ENCODE results near the gene ATRNL1.

ATRNL1 gene

DNA sequence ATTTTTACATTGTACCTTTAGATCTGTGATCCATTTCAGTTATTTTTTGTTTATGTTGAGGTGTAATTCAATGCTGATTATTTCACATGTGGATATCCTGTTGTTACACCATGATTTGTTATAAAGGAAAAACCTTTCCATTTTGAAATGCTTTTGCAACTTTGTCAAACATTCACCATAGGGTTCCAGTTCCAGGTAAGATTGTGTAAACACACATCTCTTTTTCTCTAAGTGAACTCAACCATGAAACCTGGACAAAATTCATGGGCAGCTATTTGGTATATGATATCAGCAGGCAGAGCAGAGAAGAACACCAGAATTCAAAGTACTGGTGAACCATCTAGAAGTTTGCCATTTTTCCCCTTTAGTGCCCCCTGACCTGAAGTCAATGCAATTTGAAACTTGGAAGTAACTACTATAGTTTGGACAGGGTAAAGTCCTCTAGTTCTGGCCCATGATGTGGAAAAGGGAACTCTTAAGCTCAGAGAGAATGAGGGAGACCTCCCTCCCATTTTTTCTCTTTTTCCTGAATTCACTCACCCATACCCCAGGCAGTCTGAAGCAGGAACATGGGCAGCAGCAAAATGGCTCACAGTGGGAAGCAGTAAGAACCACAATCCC, 446.1 kb downstream of the ATRNL1 start:
- Histone ChIP-seq H4K20me1 (ENCODE audit: insufficient read depth, low read length) (no peaks in the 10 kb centered on the region), H3K9me3 (ENCODE audit: insufficient read depth, low read length) (no peaks in the 10 kb centered on the region), H3K4me3 (ENCODE audit: low read length) (no peak overlapping the region), H3K36me3 (replicated peaks; ENCODE audit: low read depth, low read length) (no peaks in the 10 kb centered on the region), H3K79me2 (ENCODE audit: low read length) (no peaks in the 10 kb centered on the region), H3K27me3 (ENCODE audit: low read depth, low read length) (no peaks in the 10 kb centered on the region), H3K4me1 (ENCODE audit: low read length) (no peaks in the 10 kb centered on the region), H3K4me2 (ENCODE audit: low read length) (no peak overlapping the region), H3K27ac (ENCODE audit: low read length) (no peak overlapping the region), H3K9ac (ENCODE audit: low read length) (no peak overlapping the region), H2AFZ (ENCODE audit: low read depth, low read length) (no peak overlapping the region)
- TF ChIP-seq, protein P1, sequence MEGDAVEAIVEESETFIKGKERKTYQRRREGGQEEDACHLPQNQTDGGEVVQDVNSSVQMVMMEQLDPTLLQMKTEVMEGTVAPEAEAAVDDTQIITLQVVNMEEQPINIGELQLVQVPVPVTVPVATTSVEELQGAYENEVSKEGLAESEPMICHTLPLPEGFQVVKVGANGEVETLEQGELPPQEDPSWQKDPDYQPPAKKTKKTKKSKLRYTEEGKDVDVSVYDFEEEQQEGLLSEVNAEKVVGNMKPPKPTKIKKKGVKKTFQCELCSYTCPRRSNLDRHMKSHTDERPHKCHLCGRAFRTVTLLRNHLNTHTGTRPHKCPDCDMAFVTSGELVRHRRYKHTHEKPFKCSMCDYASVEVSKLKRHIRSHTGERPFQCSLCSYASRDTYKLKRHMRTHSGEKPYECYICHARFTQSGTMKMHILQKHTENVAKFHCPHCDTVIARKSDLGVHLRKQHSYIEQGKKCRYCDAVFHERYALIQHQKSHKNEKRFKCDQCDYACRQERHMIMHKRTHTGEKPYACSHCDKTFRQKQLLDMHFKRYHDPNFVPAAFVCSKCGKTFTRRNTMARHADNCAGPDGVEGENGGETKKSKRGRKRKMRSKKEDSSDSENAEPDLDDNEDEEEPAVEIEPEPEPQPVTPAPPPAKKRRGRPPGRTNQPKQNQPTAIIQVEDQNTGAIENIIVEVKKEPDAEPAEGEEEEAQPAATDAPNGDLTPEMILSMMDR (IDR thresholded peaks at IDR 0.05; ENCODE audit: low read depth, low read length) = no peak
- TF ChIP-seq EZH2phosphoT487 (IDR thresholded peaks at IDR 0.05; ENCODE audit: low read depth) = no peak

- Histone ChIP-seq H3K4me3 (ENCODE audit: low read length) (no peak overlapping the region), H3K36me3 (replicated peaks; ENCODE audit: low read depth, low read length) (no peaks in the 10 kb centered on the region)
- no peak for TF ChIP-seq EZH2phosphoT487 (IDR thresholded peaks at IDR 0.05; ENCODE audit: low read depth)
- TF ChIP-seq, protein P1 (IDR thresholded peaks at IDR 0.05; ENCODE audit: low read depth, low read length) = no peak
Observed at GRCh38 chr10:115555887-115556402, 462.8 kb downstream of the ATRNL1 start.

GRCh38 chr10:115558252-115558651, 465.1 kb downstream of the ATRNL1 start:
- H3K27ac ChIP-seq (ENCODE audit: low read length) = no peak overlapping the region
- H3K9me3 ChIP-seq (ENCODE audit: insufficient read depth, low read length) = no peaks in the 10 kb centered on the region
- no peaks in the 10 kb centered on the region for H4K20me1 ChIP-seq (ENCODE audit: insufficient read depth, low read length)
- no peak overlapping the region for H3K9ac ChIP-seq (ENCODE audit: low read length)
- H3K4me1 ChIP-seq (ENCODE audit: low read length) = no peaks in the 10 kb centered on the region
- TF ChIP-seq, protein P1 (IDR thresholded peaks at IDR 0.05; ENCODE audit: low read depth, low read length) = no peak
- no peak for TF ChIP-seq EZH2phosphoT487 (IDR thresholded peaks at IDR 0.05; ENCODE audit: low read depth)
- no peak overlapping the region for H2AFZ ChIP-seq (ENCODE audit: low read depth, low read length)
- H3K36me3 ChIP-seq (replicated peaks; ENCODE audit: low read depth, low read length) = no peaks in the 10 kb centered on the region
- no peak overlapping the region for H3K4me2 ChIP-seq (ENCODE audit: low read length)
- no peaks in the 10 kb centered on the region for H3K79me2 ChIP-seq (ENCODE audit: low read length)
- H3K4me3 ChIP-seq (ENCODE audit: low read length) = no peak overlapping the region
- H3K27me3 ChIP-seq (ENCODE audit: low read depth, low read length) = no peaks in the 10 kb centered on the region

More at GRCh38 chr10:115555887-115556402, 462.8 kb downstream of the ATRNL1 start:
- Histone ChIP-seq H2AFZ (ENCODE audit: low read depth, low read length) (no peak overlapping the region), H3K4me2 (ENCODE audit: low read length) (no peak overlapping the region), H3K79me2 (ENCODE audit: low read length) (no peaks in the 10 kb centered on the region), H4K20me1 (ENCODE audit: insufficient read depth, low read length) (no peaks in the 10 kb centered on the region), H3K27ac (ENCODE audit: low read length) (no peak overlapping the region), H3K27me3 (ENCODE audit: low read depth, low read length) (no peaks in the 10 kb centered on the region), H3K9me3 (ENCODE audit: insufficient read depth, low read length) (no peaks in the 10 kb centered on the region), H3K9ac (ENCODE audit: low read length) (no peak overlapping the region), H3K4me1 (ENCODE audit: low read length) (no peaks in the 10 kb centered on the region)

DNA sequence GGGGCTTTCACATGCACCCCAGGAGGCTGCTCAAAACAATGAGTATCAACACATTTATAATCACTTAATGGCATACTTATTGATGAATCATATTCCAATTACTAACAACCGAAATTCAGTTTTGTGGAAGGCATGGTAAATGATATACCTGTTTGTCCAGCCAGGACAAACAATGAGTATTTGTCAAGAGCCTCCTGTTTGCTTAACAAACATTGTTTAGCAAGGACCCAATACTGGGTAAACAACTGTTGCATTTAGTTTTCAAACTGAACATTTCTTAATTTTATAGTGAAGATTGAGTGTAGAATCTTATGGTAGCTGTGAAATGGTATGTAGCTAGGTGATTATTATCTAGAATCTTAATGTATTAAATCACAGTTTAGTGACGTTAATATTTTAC, 473.7 kb downstream of the ATRNL1 start:
- no peaks in the 10 kb centered on the region for H3K4me1 ChIP-seq (ENCODE audit: low read length)
- no peak overlapping the region for H3K4me3 ChIP-seq (ENCODE audit: low read length)
- no peaks in the 10 kb centered on the region for H3K36me3 ChIP-seq (replicated peaks; ENCODE audit: low read depth, low read length)
- TF ChIP-seq EZH2phosphoT487 (IDR thresholded peaks at IDR 0.05; ENCODE audit: low read depth) = no peak
- TF ChIP-seq, protein P1 (IDR thresholded peaks at IDR 0.05; ENCODE audit: low read depth, low read length) = no peak
- H3K9me3 ChIP-seq (ENCODE audit: insufficient read depth, low read length) = no peaks in the 10 kb centered on the region
- H3K27ac ChIP-seq (ENCODE audit: low read length) = no peak overlapping the region
- H4K20me1 ChIP-seq (ENCODE audit: insufficient read depth, low read length) = no peaks in the 10 kb centered on the region
- no peak overlapping the region for H2AFZ ChIP-seq (ENCODE audit: low read depth, low read length)
- H3K9ac ChIP-seq (ENCODE audit: low read length) = no peak overlapping the region
- no peaks in the 10 kb centered on the region for H3K79me2 ChIP-seq (ENCODE audit: low read length)
- H3K27me3 ChIP-seq (ENCODE audit: low read depth, low read length) = no peaks in the 10 kb centered on the region
- no peak overlapping the region for H3K4me2 ChIP-seq (ENCODE audit: low read length)
